K562 (cell line): ENCODE data around the gene METRN. TPM values are rescaled to one million over a fixed set of nuclear protein-coding genes. Genes with fewer than 3 reads are reported as not detected.

ENCODE experiments used
- CHD2 ChIP-seq: IDR thresholded peaks from 2 replicates; pipeline ENCODE4 v1.6.1; 2011; ENCODE audit warnings: low read depth, low read length
- CREB5 ChIP-seq: fragments of 250-450 bp; sonication (Bioruptor Pico); IDR thresholded peaks from 2 replicates; pipeline ENCODE4 v1.5.0; 2020; ENCODE audit warnings: mild to moderate bottlenecking
- CTBP1 ChIP-seq: fragments of 450-650 bp; IDR thresholded peaks from 2 replicates; pipeline ENCODE4 v1.6.1; 2016; ENCODE audit warnings: borderline replicate concordance
- ELF4 ChIP-seq: fragments of 450-650 bp; formaldehyde crosslinking; IDR thresholded peaks from 2 replicates; pipeline ENCODE4 v1.4.0; 2022; ENCODE audit warnings: missing genetic modification characterization
- FOXJ2 ChIP-seq: fragments of 200-800 bp; sonication (Bioruptor generic); IDR thresholded peaks from 2 replicates; pipeline ENCODE4 v1.6.1; 2016; ENCODE audit warnings: missing genetic modification characterization, missing compliant biosample characterization
- FOXP4 ChIP-seq: sonication (generic); formaldehyde crosslinking; IDR thresholded peaks from 2 replicates; pipeline ENCODE4 v1.8.0; 2022; ENCODE audit warnings: mild to moderate bottlenecking, missing genetic modification reagents, borderline replicate concordance
- HDAC1 ChIP-seq, 2 experiments: fragments of 450-650 bp; IDR thresholded peaks; 2 replicates each; pipeline ENCODE4 v1.6.1; 2016 to 2017; ENCODE audit warnings: inconsistent platforms in 1 of 2, mild to moderate bottlenecking in 1 of 2, moderate library complexity in 1 of 2
- HNRNPUL1 ChIP-seq: fragments of 200-400 bp; formaldehyde crosslinking; IDR thresholded peaks from 2 replicates; pipeline ENCODE4 v1.6.1; 2017; ENCODE audit warnings: low read length
- LCOR ChIP-seq: sonication (generic); formaldehyde crosslinking; IDR thresholded peaks from 2 replicates; pipeline ENCODE4 v1.8.0; 2022; ENCODE audit warnings: mild to moderate bottlenecking, missing genetic modification reagents
- RFX1 ChIP-seq: fragments of 450-650 bp; IDR thresholded peaks from 2 replicates; pipeline ENCODE4 v1.6.1; 2016; ENCODE audit warnings: mild to moderate bottlenecking, moderate library complexity
- THAP7 ChIP-seq: fragments of 250-450 bp; sonication (Bioruptor Pico); IDR thresholded peaks from 2 replicates; pipeline ENCODE4 v1.5.0; 2021
- TSHZ1 ChIP-seq: fragments of 250-450 bp; sonication (Bioruptor Pico); IDR thresholded peaks from 2 replicates; pipeline ENCODE4 v1.4.0; 2020; ENCODE audit warnings: mild to moderate bottlenecking, moderate library complexity
- VEZF1 ChIP-seq: fragments of 200-800 bp; sonication (Bioruptor generic); IDR thresholded peaks from 2 replicates; pipeline ENCODE4 v1.6.1; 2017; ENCODE audit warnings: missing genetic modification characterization, missing compliant biosample characterization
- WHSC1 ChIP-seq: IDR thresholded peaks from one replicate; pipeline ENCODE4 v1.6.1; 2012; ENCODE audit warnings: low read length, control low read depth, inconsistent platforms
- ZNF140 ChIP-seq: fragments of 250-450 bp; sonication (Bioruptor Pico); IDR thresholded peaks from 2 replicates; pipeline ENCODE4 v1.8.0; 2021; ENCODE audit warnings: moderate library complexity, mild to moderate bottlenecking, inconsistent platforms
- ZNF644 ChIP-seq: fragments of 200-800 bp; sonication (Bioruptor generic); IDR thresholded peaks from 2 replicates; pipeline ENCODE4 v1.6.1; 2016; ENCODE audit warnings: low read depth, missing genetic modification characterization, missing compliant biosample characterization
- ZNF699 ChIP-seq: fragments of 250-450 bp; sonication (Bioruptor Pico); IDR thresholded peaks from 2 replicates; pipeline ENCODE4 v1.8.0; 2021; ENCODE audit warnings: mild to moderate bottlenecking, moderate library complexity; ENCODE audit not compliant: insufficient replicate concordance
- ZNF77 ChIP-seq: fragments of 250-450 bp; sonication (Bioruptor Pico); IDR thresholded peaks from 2 replicates; pipeline ENCODE4 v1.5.0; 2020
- ZNF780A ChIP-seq: fragments of 250-450 bp; sonication (Bioruptor Pico); IDR thresholded peaks from 2 replicates; pipeline ENCODE4 v1.5.0; 2021; ENCODE audit warnings: mild to moderate bottlenecking
- polyA plus RNA-seq, 8 experiments: library from polyadenylated mRNA; depleted of rRNA in 4 of 8; stranded (reverse) in 5 of 8; unstranded in 3 of 8; fragments of >200 nt; fragmentation: Nextera tagmentation in 2 of 8; fragmentation: Illumina TruSeq in 1 of 8; extraction: Ambion mirVana in 2 of 8; extraction: Trizol in 1 of 8; gene quantifications; 2 replicates each; pipeline versions ENCODE4 v1.2.1 to v1.2.3, GENCODE V29; 2011 to 2014; ENCODE audit warnings: inconsistent platforms in 1 of 8, missing spikeins in 1 of 8
- total RNA-seq, 7 experiments: library from RNA; depleted of rRNA in 6 of 7; stranded (reverse); fragments of >200 nt in 6 of 7; fragmentation: Illumina TruSeq in 2 of 7; extraction: Trizol in 2 of 7; gene quantifications; 2 replicates each; pipeline versions ENCODE4 v1.2.1 to v1.2.3, GENCODE V29; 2011 to 2021; ENCODE audit warnings: low replicate concordance in 1 of 7

Gene METRN
- total and polyA plus RNA-seq, 9 of the 15 experiments (the other 6 are each of a cell fraction or from before 2014, with no cell fraction given), result 0.20 to 89.8 (median 15.4) TPM

GRCh38 chr16:667780-668518 is 47.0 kb upstream of the METRN start, which contains the start of gene RHOT2 (continued):
- TF ChIP-seq ELF4 (CRISPR knock-in tag) (no peak), CTBP1 (peak; percentile 92), ZNF699 (CRISPR knock-in tag) (no peak), CHD2 (no peak; the same call in 1 of the 2 replicates), WHSC1 (no peak), THAP7 (no peak), TSHZ1 (CRISPR knock-in tag) (no peak), HNRNPUL1 (no peak), CREB5 (CRISPR knock-in tag) (no peak), ZNF140 (CRISPR knock-in tag) (no peak), HDAC1 (IDR thresholded peaks at IDR 0.05) (peak in 1 of 2 experiments; percentile 73; a peak in 2 of 4 replicates), ZNF780A (CRISPR knock-in tag) (no peak), LCOR (CRISPR knock-in tag) (peak; percentile 21; the same call in 1 of the 2 replicates), RFX1 (no peak), ZNF644 (tag) (no peak), FOXJ2 (tag) (no peak; the same call in 1 of the 2 replicates), FOXP4 (CRISPR knock-in tag) (0 out of 2 replicates have a peak, but pooled peaks have one; percentile 50), VEZF1 (CRISPR knock-in tag) (peak; percentile 99), ZNF77 (CRISPR knock-in tag) (no peak)
